Activated CD8-positive, alpha-beta memory T cell treated with anti-CD3 and anti-CD28 coated beads for 4 hours (primary cell): ENCODE data around the gene CLRN1.

Source experiments
- DNase-seq, 2 donors: peaks; one replicate each; pipeline ENCODE4 v3.0.0-alpha.2; 2020; ENCODE audit warnings: low read depth in 2 of 2

The CLRN1 gene

GRCh38 chr3:150921209-150921608 is 51.3 kb downstream of the CLRN1 start:
- no peak for DNase-seq

DNA sequence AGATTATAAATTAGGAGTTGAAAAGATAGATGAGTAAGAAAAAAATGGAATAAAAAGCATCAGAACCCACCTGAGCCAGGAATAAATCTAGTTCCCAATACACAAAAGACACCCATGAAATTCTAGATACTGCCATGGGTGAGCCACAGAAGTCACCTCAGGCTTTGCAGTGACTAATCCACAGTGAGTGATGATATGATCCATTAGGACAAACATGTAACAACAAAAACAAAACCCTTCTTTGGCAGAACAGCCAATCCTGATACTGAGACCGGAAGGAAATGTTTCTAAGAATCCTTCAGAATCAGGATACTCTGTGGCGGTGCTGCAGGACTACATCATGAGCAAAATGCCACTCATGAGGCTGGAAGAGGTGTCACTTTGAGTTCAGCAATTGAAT is 52.3 kb downstream of the CLRN1 start:
- no peak for DNase-seq

GRCh38 chr3:150917951-150918350 is 54.6 kb downstream of the CLRN1 start:
- no peak for DNase-seq

- no peak for DNase-seq
Measured at GRCh38 chr3:150913133-150913922, 59.2 kb downstream of the CLRN1 start.

GRCh38 chr3:150912501-150912900 is 60.0 kb downstream of the CLRN1 start:
- DNase-seq = no peak

GRCh38 chr3:150911771-150912170 is 60.8 kb downstream of the CLRN1 start:
- no peak for DNase-seq

- no peak for DNase-seq
Measured at GRCh38 chr3:150906461-150906860, 66.1 kb downstream of the CLRN1 start.

DNA sequence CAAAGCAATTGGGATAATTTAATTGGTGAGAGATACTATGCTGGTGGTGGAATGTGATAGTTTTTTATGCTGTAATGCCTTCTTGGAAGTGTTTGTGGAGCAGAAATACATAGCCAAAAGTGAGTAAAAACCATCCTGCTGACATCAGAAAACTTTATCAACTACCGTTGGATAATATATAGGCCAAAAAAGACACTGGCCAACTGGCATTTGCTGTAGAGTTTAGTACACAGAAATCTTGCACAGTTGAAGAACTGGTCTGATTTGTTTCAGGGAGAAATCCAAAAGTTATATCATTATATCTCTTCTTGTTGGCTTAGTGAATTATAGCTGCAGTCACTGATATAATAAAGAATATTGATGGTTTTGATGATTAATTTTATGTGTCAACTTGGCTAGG is 66.8 kb downstream of the CLRN1 start:
- DNase-seq = no peak

DNA sequence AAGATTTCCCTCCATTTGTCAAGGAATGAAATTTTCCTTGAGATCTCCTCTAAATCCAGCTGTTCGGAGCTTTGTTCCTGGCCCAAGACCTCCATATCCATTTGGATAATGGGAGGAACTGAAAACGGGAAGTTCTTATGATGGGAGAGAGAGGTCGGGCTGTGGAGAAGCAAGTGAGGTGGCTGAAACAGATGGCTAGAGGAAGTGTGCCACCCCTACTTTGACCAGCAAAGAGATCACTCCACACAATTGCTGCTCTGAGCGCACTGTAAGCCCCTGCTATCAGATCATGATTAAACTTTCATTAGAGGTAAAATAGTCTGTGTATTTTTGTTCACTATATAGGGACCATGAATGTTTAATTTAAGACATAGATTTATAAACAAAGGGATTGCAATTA is 67.2 kb downstream of the CLRN1 start, which contains the start of gene MINDY4B:
Gene MINDY4B (minus strand): TSS at position 101 of the 400 bp plus-strand sequence. CDS start 0 bp downstream, at position 101.
- DNase-seq = no peak

DNA sequence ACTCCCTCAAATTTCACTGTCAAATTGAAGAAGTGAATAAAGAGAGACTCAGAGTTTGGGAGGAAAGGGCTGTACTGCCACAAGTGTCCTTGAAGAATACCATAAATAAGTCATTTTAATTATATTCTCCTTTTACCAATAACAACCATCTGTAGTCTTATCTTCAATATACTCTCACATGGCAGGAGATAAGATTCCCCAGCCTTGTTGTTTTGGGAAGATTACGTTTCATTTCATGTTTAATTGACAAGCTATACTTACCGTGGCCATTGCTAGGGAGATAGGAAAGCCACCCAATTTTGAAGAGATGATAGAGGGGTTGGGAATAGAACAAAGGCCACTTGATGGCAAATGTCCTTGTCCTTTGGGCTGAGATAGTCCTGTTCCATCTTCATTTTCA is 69.5 kb downstream of the CLRN1 start:
- no peak for DNase-seq

- no peak for DNase-seq
Measured at GRCh38 chr3:150901793-150902192, 70.7 kb downstream of the CLRN1 start.

GRCh38 chr3:150899141-150899540 is 73.4 kb downstream of the CLRN1 start:
- DNase-seq = no peak

DNA sequence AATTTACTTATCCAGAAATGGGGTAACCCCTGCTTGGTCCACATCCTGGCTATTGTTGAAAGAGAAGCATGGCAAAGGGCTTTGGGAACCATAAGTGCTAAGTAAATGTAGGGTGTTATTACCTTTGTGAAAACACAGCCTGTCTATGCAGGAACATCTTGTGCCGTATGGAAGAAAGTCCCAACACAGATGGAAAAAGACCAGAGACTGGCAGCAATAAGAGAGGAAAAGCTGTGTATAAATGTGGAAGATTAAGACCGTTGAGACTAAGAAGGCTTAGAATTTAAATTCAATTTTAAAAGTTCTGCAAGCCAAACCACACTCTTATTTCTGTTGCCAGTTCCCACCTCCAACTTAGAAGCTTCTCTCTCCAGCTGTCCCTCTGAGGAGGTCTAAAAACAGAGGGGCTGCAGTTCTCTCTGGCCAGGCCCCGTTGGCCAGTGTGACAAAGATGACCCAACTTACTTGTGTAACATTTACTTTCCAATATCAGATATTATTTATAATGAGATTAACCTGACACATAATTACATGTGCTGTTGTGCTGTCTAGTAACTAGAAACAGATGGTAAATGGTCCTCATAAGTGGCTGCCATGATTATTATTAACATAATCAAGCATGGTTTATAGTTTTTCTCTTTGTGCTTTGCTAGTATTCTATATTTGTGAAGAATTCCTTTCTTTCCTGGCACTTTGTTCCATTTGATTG is 74.3 kb downstream of the CLRN1 start:
- DNase-seq = no peak

DNA sequence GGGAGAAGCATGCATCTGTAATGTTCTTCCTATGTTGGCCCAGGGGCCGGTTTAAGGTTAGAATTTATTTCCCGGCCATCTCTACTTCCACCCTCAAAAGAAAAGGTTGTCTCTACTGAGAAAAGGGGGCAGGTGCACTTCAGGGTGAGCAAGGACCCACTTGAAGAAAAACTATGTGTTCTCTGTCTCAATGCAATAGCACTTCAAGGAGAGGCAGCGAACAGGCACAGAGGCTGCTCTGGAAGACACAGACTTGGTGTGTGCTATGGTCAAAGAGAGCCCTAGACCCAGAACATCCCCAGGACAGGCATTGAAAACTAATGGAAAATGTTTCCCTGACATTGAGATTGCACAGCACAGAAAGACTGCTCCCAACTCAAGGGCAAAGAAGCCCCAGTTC is 74.9 kb downstream of the CLRN1 start:
- no peak for DNase-seq

- DNase-seq = no peak
Measured at GRCh38 chr3:150890831-150891230, 81.7 kb downstream of the CLRN1 start.

DNA sequence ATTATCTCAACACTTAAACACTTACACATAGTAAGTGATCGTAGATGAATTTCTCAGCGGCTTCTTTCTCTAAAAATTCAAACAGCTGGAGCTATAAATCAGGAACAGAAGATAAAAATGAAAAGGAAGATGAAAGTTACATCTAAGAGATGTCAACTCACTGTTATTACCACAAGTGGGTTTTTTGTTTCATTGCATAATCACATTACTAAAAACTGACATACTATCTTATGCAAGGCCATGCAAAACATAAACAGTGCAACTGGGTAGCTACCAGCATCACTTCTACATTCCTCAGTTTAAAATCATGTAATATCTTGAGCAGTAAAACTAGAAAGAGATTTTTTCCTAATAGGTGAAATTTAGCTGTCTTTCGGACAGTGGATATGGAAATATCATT is 82.2 kb downstream of the CLRN1 start:
- no peak for DNase-seq

DNA sequence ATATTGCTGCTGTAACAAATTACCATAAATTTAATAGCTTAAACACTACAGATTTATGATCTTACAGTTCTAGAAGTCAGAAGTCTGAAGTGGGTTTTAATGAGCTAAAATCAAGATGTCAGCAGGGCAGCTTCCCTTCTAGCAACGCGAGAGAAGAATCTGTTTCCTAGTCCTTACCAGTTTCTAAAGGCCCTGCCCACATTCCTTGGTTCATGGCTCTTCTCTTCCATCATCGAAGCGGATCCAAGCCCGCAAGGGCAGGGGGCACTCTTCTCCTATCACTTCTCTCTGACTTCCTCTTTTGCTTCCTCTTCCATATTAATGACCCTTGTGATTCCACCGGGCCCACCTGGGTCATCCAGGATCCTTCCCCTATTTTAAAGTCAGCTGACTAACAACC is 83.4 kb downstream of the CLRN1 start:
- no peak for DNase-seq

- DNase-seq = no peak
Measured at GRCh38 chr3:150887031-150887430, 85.5 kb downstream of the CLRN1 start.

DNA sequence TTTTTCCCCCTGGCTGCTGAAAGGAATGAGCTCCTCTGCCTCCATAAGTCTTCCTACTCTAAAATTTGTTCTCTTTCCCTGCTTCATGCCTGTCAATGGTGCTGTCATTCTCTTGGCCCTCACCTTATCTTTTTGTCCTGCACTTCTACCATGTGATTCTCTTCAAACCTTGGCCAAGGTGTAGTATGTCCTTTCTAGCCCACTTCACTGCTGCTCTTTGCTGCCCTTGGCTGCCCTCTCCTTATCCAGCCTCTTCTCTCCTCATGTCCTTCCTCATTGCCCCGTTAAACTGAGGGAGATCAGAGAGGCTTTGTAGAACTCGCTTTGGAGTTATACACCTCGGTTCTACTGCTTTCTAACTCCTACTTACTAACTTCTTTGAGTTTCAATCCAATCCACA is 87.0 kb downstream of the CLRN1 start:
- no peak for DNase-seq

- no peak for DNase-seq
Measured at GRCh38 chr3:150878996-150879575, 93.4 kb downstream of the CLRN1 start.

GRCh38 chr3:150878290-150878689 is 94.2 kb downstream of the CLRN1 start:
- DNase-seq = no peak

- no peak for DNase-seq
Measured at GRCh38 chr3:150877303-150877702, 95.2 kb downstream of the CLRN1 start.
